SK-N-SH (cell line): ENCODE measurements around the gene TUBGCP2. TPM values are rescaled to one million over a fixed set of nuclear protein-coding genes. Genes with fewer than 3 reads are reported as not detected.

Source experiments
- CTCF ChIA-PET: fragments of 300-600, 350-600 bp; formaldehyde crosslinking; extraction: SDS; loops from one replicate; lab custom pipeline; 2021; lab: Yijun Ruan, JAX
- POLR2A ChIA-PET: fragments of 350-600 bp; sonication (Branson Sonifier 250); formaldehyde crosslinking; extraction: SDS; loops from one replicate; lab custom pipeline; 2020; ENCODE audit warnings: antibody characterized with exemption, inconsistent platforms; lab: Yijun Ruan, JAX
- DNase-seq: peaks from one replicate; pipeline ENCODE4 v3.0.0; 2012
- H2AFZ ChIP-seq: fragments of 200-600 bp; sonication (generic); 2 replicates; pipeline ENCODE4 v1.8.1; 2016; ENCODE audit warnings: antibody characterized with exemption, mild to moderate bottlenecking, low read depth
- H3F3A ChIP-seq: fragments of 200-600 bp; sonication (generic); replicated peaks from 2 replicates; pipeline ENCODE3; 2016; ENCODE audit warnings: antibody characterized with exemption, mild to moderate bottlenecking; ENCODE audit not compliant: insufficient read depth
- H3K27ac ChIP-seq, 2 experiments: fragments of 200-500 bp in 1 of 2; fragments of 200-600 bp in 1 of 2; sonication (Bioruptor generic) in 1 of 2; sonication (generic), shearing (Covaris generic) in 1 of 2; 2 replicates each; pipeline versions ENCODE4 v1.5.1 to v1.6.1; 2014 to 2016; ENCODE audit warnings: low read depth in 2 of 2, inconsistent platforms in 1 of 2, low read length in 1 of 2, mild to moderate bottlenecking in 1 of 2, mixed read lengths in 1 of 2
- H3K27me3 ChIP-seq: fragments of 200-600 bp; sonication (generic), shearing (Covaris generic); 2 replicates; pipeline ENCODE4 v1.6.1; 2016; ENCODE audit warnings: mixed run types; ENCODE audit not compliant: insufficient read depth
- H3K36me3 ChIP-seq, 2 experiments: fragments of 200-500 bp in 1 of 2; fragments of 200-600 bp in 1 of 2; sonication (Bioruptor generic) in 1 of 2; sonication (generic) in 1 of 2; replicated peaks in 1 of 2; 2 replicates each; pipeline versions ENCODE3 to v1.5.1; 2014 to 2016; ENCODE audit warnings: low read length in 1 of 2, mild to moderate bottlenecking in 1 of 2; ENCODE audit not compliant: insufficient read depth in 2 of 2, control insufficient read depth in 1 of 2
- H3K4me1 ChIP-seq, 2 experiments: fragments of 200-500 bp in 1 of 2; fragments of 200-600 bp in 1 of 2; sonication (Bioruptor generic) in 1 of 2; sonication (generic), shearing (Covaris generic) in 1 of 2; 2 replicates each; pipeline versions ENCODE4 v1.5.1 to v1.6.1; 2014 to 2016; ENCODE audit warnings: low read depth in 1 of 2, low read length in 1 of 2, mixed run types in 1 of 2; ENCODE audit not compliant: insufficient read depth in 2 of 2, control insufficient read depth in 1 of 2
- H3K4me2 ChIP-seq: fragments of 200-600 bp; sonication (generic), shearing (Covaris generic); 2 replicates; pipeline ENCODE4 v1.6.1; 2017; ENCODE audit warnings: mixed run types
- H3K4me3 ChIP-seq, 2 experiments: fragments of 200-500 bp in 1 of 2; fragments of 200-600 bp in 1 of 2; sonication (Bioruptor generic) in 1 of 2; sonication (generic), shearing (Covaris generic) in 1 of 2; 2 replicates each; pipeline versions ENCODE4 v1.5.1 to v1.8.1; 2014 to 2016; ENCODE audit warnings: low read depth in 2 of 2, inconsistent platforms in 1 of 2, low read length in 1 of 2, mild to moderate bottlenecking in 1 of 2, mixed read lengths in 1 of 2, moderate library complexity in 1 of 2
- H3K79me2 ChIP-seq: fragments of 200-600 bp; sonication (generic); 2 replicates; pipeline ENCODE4 v1.8.1; 2017; ENCODE audit warnings: mild to moderate bottlenecking; ENCODE audit not compliant: insufficient read depth
- H3K9ac ChIP-seq: fragments of 200-600 bp; sonication (generic); 2 replicates; pipeline ENCODE4 v1.6.1; 2017; ENCODE audit warnings: mixed run types
- H3K9me2 ChIP-seq: fragments of 200-600 bp; sonication (generic); 2 replicates; pipeline ENCODE4 v1.6.1; 2017; ENCODE audit warnings: mixed run types
- H3K9me3 ChIP-seq: fragments of 200-600 bp; sonication (generic); 2 replicates; pipeline ENCODE4 v1.6.1; 2017; ENCODE audit warnings: mixed run types, mild to moderate bottlenecking, moderate library complexity
- H4K20me1 ChIP-seq: fragments of 200-600 bp; sonication (generic); 2 replicates; pipeline ENCODE4 v1.6.1; 2017; ENCODE audit warnings: mild to moderate bottlenecking, mixed run types; ENCODE audit not compliant: insufficient read depth
- CHD2 ChIP-seq: fragments of 150-350 bp; IDR thresholded peaks from 2 replicates; pipeline ENCODE4 v1.6.1; 2018; ENCODE audit warnings: low read length; ENCODE audit not compliant: partially characterized antibody
- FOSL2 ChIP-seq: IDR thresholded peaks from 2 replicates; pipeline ENCODE4 v1.4.0; 2012; ENCODE audit warnings: low read depth, mild to moderate bottlenecking, moderate library complexity, borderline replicate concordance
- FOXJ3 ChIP-seq: sonication (generic); formaldehyde crosslinking; IDR thresholded peaks from 2 replicates; pipeline ENCODE4 v1.5.1; 2020; ENCODE audit warnings: mild to moderate bottlenecking, missing genetic modification reagents
- GABPA ChIP-seq: IDR thresholded peaks from 2 replicates; pipeline ENCODE4 v1.4.0; 2012; ENCODE audit warnings: low read depth, mild to moderate bottlenecking
- IRF3 ChIP-seq: fragments of 150-350 bp; IDR thresholded peaks from 2 replicates; pipeline ENCODE4 v1.6.1; 2016; ENCODE audit warnings: mild to moderate bottlenecking, low read depth, low read length
- JUND ChIP-seq: IDR thresholded peaks from 2 replicates; pipeline ENCODE4 v1.4.0; 2012
- MEF2A ChIP-seq: IDR thresholded peaks from 2 replicates; pipeline ENCODE4 v1.4.0; 2012; ENCODE audit warnings: low read depth, borderline replicate concordance
- NFIC ChIP-seq: IDR thresholded peaks from 2 replicates; pipeline ENCODE4 v1.4.0; 2012; ENCODE audit warnings: borderline replicate concordance
- NRF1 ChIP-seq: IDR thresholded peaks from 2 replicates; pipeline ENCODE4 v1.6.1; 2012; ENCODE audit warnings: low read depth, mild to moderate bottlenecking, low read length
- RCOR1 ChIP-seq: fragments of 150-350 bp; IDR thresholded peaks from 2 replicates; pipeline ENCODE4 v1.6.1; 2017; ENCODE audit warnings: antibody characterized with exemption, low read length
- RFX5 ChIP-seq: IDR thresholded peaks from 2 replicates; pipeline ENCODE4 v1.6.1; 2012; ENCODE audit warnings: mild to moderate bottlenecking, improper control_type of control experiment, low read length
- RXRA ChIP-seq: IDR thresholded peaks from 2 replicates; pipeline ENCODE4 v1.4.0; 2012; ENCODE audit warnings: low read depth, mild to moderate bottlenecking, borderline replicate concordance
- SMC3 ChIP-seq: IDR thresholded peaks from 2 replicates; pipeline ENCODE4 v1.6.1; 2012; ENCODE audit warnings: low read depth, low read length, improper control_type of control experiment
- TAF1 ChIP-seq: IDR thresholded peaks from 2 replicates; pipeline ENCODE4 v1.6.1; 2012; ENCODE audit warnings: low read depth, mild to moderate bottlenecking, low read length, moderate library complexity, borderline replicate concordance
- TCF12 ChIP-seq: IDR thresholded peaks from 2 replicates; pipeline ENCODE4 v1.4.0; 2012
- TEAD4 ChIP-seq: IDR thresholded peaks from 2 replicates; pipeline ENCODE4 v1.4.0; 2012; ENCODE audit warnings: mild to moderate bottlenecking, borderline replicate concordance; ENCODE audit not compliant: insufficient read depth
- YY1 ChIP-seq: IDR thresholded peaks from 2 replicates; pipeline ENCODE4 v1.4.0; 2012; ENCODE audit warnings: low read depth, mild to moderate bottlenecking
- ZBTB33 ChIP-seq: IDR thresholded peaks from 2 replicates; pipeline ENCODE4 v1.4.0; 2012; ENCODE audit warnings: low read depth, borderline replicate concordance
- WGBS: methylation state at CpG from one replicate; pipeline ENCODE4 v1.1.6; 2017; ENCODE audit warnings: low lambda C conversion rate; 5-methylcytosine and 5-hydroxymethylcytosine counted together
- polyA plus RNA-seq, 3 experiments: library from polyadenylated mRNA; depleted of rRNA; stranded (reverse); fragments of >200 nt; gene quantifications; 2 replicates each; pipeline ENCODE4 v1.2.3, GENCODE V29; 2012
- TF ChIP-seq, protein P1 (sequence below): fragments of 150-350 bp; IDR thresholded peaks from 2 replicates; pipeline ENCODE4 v1.6.1; 2017; ENCODE audit warnings: antibody characterized with exemption, low read length, low read depth, borderline replicate concordance

TUBGCP2 gene
- polyA plus RNA-seq, 1 of the 3 experiments (the other 2 are of a cell fraction): 49.1 TPM

- TF ChIP-seq IRF3 (no peak), CHD2 (no peak), NRF1 (no peak), NFIC (no peak), FOSL2 (no peak)
- TF ChIP-seq, protein P1, sequence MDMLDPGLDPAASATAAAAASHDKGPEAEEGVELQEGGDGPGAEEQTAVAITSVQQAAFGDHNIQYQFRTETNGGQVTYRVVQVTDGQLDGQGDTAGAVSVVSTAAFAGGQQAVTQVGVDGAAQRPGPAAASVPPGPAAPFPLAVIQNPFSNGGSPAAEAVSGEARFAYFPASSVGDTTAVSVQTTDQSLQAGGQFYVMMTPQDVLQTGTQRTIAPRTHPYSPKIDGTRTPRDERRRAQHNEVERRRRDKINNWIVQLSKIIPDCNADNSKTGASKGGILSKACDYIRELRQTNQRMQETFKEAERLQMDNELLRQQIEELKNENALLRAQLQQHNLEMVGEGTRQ: no peak
These were observed 60.9 kb downstream of the TUBGCP2 start (continued) for GRCh38 chr10:133247681-133248333.

DNA sequence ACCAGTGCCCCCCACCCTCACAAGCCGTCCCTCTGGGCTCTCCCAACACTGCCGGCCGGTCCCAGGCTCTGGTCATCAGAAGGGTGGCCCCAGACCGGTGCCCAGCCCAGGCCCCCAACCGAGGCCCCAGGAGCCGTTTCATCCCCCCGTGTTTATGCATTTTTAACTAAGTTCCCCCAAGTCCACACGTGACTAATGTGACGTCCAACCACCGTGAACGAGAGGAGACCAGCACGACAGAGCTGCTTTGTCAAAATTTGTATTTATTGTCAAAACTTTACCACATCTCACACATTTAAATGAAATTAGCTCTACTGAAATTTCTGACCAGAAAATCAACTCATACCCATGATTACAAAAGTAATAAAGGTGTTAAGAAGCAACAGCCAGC is 62.4 kb downstream of the TUBGCP2 start:
- H3K27ac ChIP-seq: no peak overlapping the region
- CTCF ChIA-PET: no interaction called here
- WGBS: 87% methylated on average over 9 of the region's 12 CpGs
- no peaks in the 10 kb centered on the region for H3K9me3 ChIP-seq
- no peaks in the 10 kb centered on the region for H3K79me2 ChIP-seq
- no peaks in the 10 kb centered on the region for H3K4me1 ChIP-seq
- TF ChIP-seq TCF12: no peak
- no peak for TF ChIP-seq ZBTB33
- TF ChIP-seq NRF1: no peak
- TF ChIP-seq TEAD4: no peak
- TF ChIP-seq JUND: no peak
- TF ChIP-seq RFX5: no peak
- no peak for TF ChIP-seq YY1
- TF ChIP-seq TAF1: no peak
- no peak for TF ChIP-seq FOSL2
- TF ChIP-seq FOXJ3: no peak
- no peak for TF ChIP-seq SMC3
- TF ChIP-seq, protein P1: no peak
- no peak for TF ChIP-seq GABPA
- TF ChIP-seq MEF2A: no peak
- TF ChIP-seq CHD2: no peak
- TF ChIP-seq RXRA: no peak
- TF ChIP-seq RCOR1: no peak
- H3K9me2 ChIP-seq: no peaks in the 10 kb centered on the region
- no peak overlapping the region for H3K4me2 ChIP-seq
- DNase-seq: no peak
- H3K4me3 ChIP-seq: no peak overlapping the region
- no peak overlapping the region for H3K9ac ChIP-seq
- H2AFZ ChIP-seq: no peak overlapping the region
- no peaks in the 10 kb centered on the region for H3K27me3 ChIP-seq
- POLR2A ChIA-PET: no interaction called here
- H4K20me1 ChIP-seq: no peaks in the 10 kb centered on the region
- no peaks in the 10 kb centered on the region for H3K36me3 ChIP-seq
- H3F3A ChIP-seq: no peaks in the 10 kb centered on the region
